ENCODE results near the gene SH3BP5.

The SH3BP5 gene

GRCh38 chr3:15228147-15228546 lies 104.2 kb downstream of the SH3BP5 start:
- DNase-seq: no peak

GRCh38 chr3:15223685-15224572 lies 108.5 kb downstream of the SH3BP5 start:
- no peak for DNase-seq

- no peak for DNase-seq
Observed at GRCh38 chr3:15221574-15222217, 110.7 kb downstream of the SH3BP5 start.

GRCh38 chr3:15220661-15221060 lies 111.7 kb downstream of the SH3BP5 start:
- no peak for DNase-seq

GRCh38 chr3:15220056-15220455 lies 112.3 kb downstream of the SH3BP5 start:
- no peak for DNase-seq

GRCh38 chr3:15218689-15219088 lies 113.7 kb downstream of the SH3BP5 start:
- DNase-seq: no peak

GRCh38 chr3:15217841-15218267 lies 114.5 kb downstream of the SH3BP5 start:
- DNase-seq: no peak

GRCh38 chr3:15217011-15217671 lies 115.2 kb downstream of the SH3BP5 start:
- DNase-seq: no peak

GRCh38 chr3:15216501-15216900 lies 115.9 kb downstream of the SH3BP5 start:
- no peak for DNase-seq

- DNase-seq: no peak
Observed at GRCh38 chr3:15215996-15216395, 116.4 kb downstream of the SH3BP5 start.

GRCh38 chr3:15214758-15215157 lies 117.6 kb downstream of the SH3BP5 start:
- DNase-seq: no peak

- DNase-seq: no peak
Observed at GRCh38 chr3:15211937-15212336, 120.4 kb downstream of the SH3BP5 start.

GRCh38 chr3:15207836-15208504 lies 124.4 kb downstream of the SH3BP5 start:
- no peak for DNase-seq

GRCh38 chr3:15206662-15207576 lies 125.5 kb downstream of the SH3BP5 start:
- DNase-seq: no peak

- DNase-seq: no peak
Observed at GRCh38 chr3:15205934-15206661, 126.3 kb downstream of the SH3BP5 start, which contains the start of gene CAPN7. Gene CAPN7 (plus strand): TSS chr3:15206246. CDS start chr3:15206496, 250 bp downstream.

GRCh38 chr3:15205482-15205933 lies 126.9 kb downstream of the SH3BP5 start:
- no peak for DNase-seq

Measured in activated naive CD4-positive, alpha-beta T cell (primary cell).